HUES64 (cell line): ENCODE data around the gene CXXC5.

Source experiments
- H3K27ac ChIP-seq: 2 replicates; pipeline ENCODE4 v1.7.0; 2013; ENCODE audit warnings: low read depth, low read length, inconsistent platforms
- H3K27me3 ChIP-seq: 2 replicates; pipeline ENCODE4 v1.6.1; 2013; ENCODE audit warnings: mild to moderate bottlenecking, low read length; ENCODE audit not compliant: insufficient read depth
- H3K36me3 ChIP-seq: 2 replicates; pipeline ENCODE4 v1.6.1; 2013; ENCODE audit warnings: mild to moderate bottlenecking, low read length; ENCODE audit not compliant: insufficient read depth
- H3K4me1 ChIP-seq: 2 replicates; pipeline ENCODE4 v1.6.1; 2013; ENCODE audit warnings: mild to moderate bottlenecking, low read length, moderate library complexity; ENCODE audit not compliant: insufficient read depth
- H3K4me3 ChIP-seq: 2 replicates; pipeline ENCODE4 v1.5.1; 2013; ENCODE audit warnings: mild to moderate bottlenecking, low read length, moderate library complexity
- H3K9ac ChIP-seq: 2 replicates; pipeline ENCODE4 v1.6.1; 2013; ENCODE audit warnings: mild to moderate bottlenecking, low read depth, low read length
- H3K9me3 ChIP-seq: 2 replicates; pipeline ENCODE4 v1.6.1; 2013; ENCODE audit warnings: low read depth, low read length; ENCODE audit not compliant: insufficient read depth
- WGBS: fragments of 150-250, 120-280 bp; methylation state at CpG from one replicate; pipeline ENCODE4 v1.1.7; 2013; ENCODE audit warnings: missing lambda C conversion rate; 5-methylcytosine and 5-hydroxymethylcytosine counted together

The CXXC5 gene

GRCh38 chr5:139701056-139701741 is 53.0 kb downstream of the CXXC5 start:
- Histone ChIP-seq H3K9ac (no peak overlapping the region), H3K4me1 (peaks cover 36% of the 10 kb centered on the region), H3K36me3 (no peaks in the 10 kb centered on the region), H3K27ac (peak overlapping the region; percentile 29), H3K9me3 (no peaks in the 10 kb centered on the region), H3K27me3 (no peaks in the 10 kb centered on the region; the same call in 1 of the 2 replicates), H3K4me3 (peak overlapping the region; percentile 15; the same call in 1 of the 2 replicates)
- WGBS: 2% methylated on average over 21 of the region's 22 CpGs

- H3K9me3 ChIP-seq: no peaks in the 10 kb centered on the region
- H3K9ac ChIP-seq: no peak overlapping the region
- peaks cover 36% of the 10 kb centered on the region for H3K4me1 ChIP-seq
- H3K4me3 ChIP-seq: no peak overlapping the region
- 94% methylated on average over 3 of the region's 3 CpGs for WGBS
- H3K27me3 ChIP-seq: no peaks in the 10 kb centered on the region; the same call in 1 of the 2 replicates
- H3K27ac ChIP-seq: no peak overlapping the region
- no peaks in the 10 kb centered on the region for H3K36me3 ChIP-seq
Measured at GRCh38 chr5:139702548-139702947, 54.4 kb downstream of the CXXC5 start.

GRCh38 chr5:139704748-139705147 is 56.6 kb downstream of the CXXC5 start:
- peaks cover 35% of the 10 kb centered on the region for H3K4me1 ChIP-seq
- WGBS: 94% methylated on average over 4 of the region's 4 CpGs
- H3K27ac ChIP-seq: no peak overlapping the region

GRCh38 chr5:139705191-139705590 is 57.0 kb downstream of the CXXC5 start:
- Histone ChIP-seq H3K4me1 (peaks cover 35% of the 10 kb centered on the region), H3K4me3 (no peak overlapping the region), H3K36me3 (no peaks in the 10 kb centered on the region), H3K27me3 (no peaks in the 10 kb centered on the region), H3K27ac (no peak overlapping the region), H3K9me3 (no peaks in the 10 kb centered on the region), H3K9ac (no peak overlapping the region)
- WGBS: 93% methylated on average over 3 of the region's 3 CpGs

More at GRCh38 chr5:139704748-139705147, 56.6 kb downstream of the CXXC5 start:
- H3K9me3 ChIP-seq: no peaks in the 10 kb centered on the region
- no peaks in the 10 kb centered on the region for H3K36me3 ChIP-seq
- no peak overlapping the region for H3K9ac ChIP-seq
- H3K27me3 ChIP-seq: no peaks in the 10 kb centered on the region
- no peak overlapping the region for H3K4me3 ChIP-seq

- WGBS: 69% methylated on average over 9 of the region's 10 CpGs
- H3K9ac ChIP-seq: no peak overlapping the region
- H3K27me3 ChIP-seq: no peaks in the 10 kb centered on the region
- no peak overlapping the region for H3K27ac ChIP-seq
- H3K36me3 ChIP-seq: no peaks in the 10 kb centered on the region
- H3K9me3 ChIP-seq: no peaks in the 10 kb centered on the region
- no peak overlapping the region for H3K4me3 ChIP-seq
- H3K4me1 ChIP-seq: peaks cover 30% of the 10 kb centered on the region
Measured at GRCh38 chr5:139705655-139706587, 57.8 kb downstream of the CXXC5 start.

- no peak overlapping the region for H3K4me3 ChIP-seq
- H3K9me3 ChIP-seq: no peaks in the 10 kb centered on the region
- peaks cover 28% of the 10 kb centered on the region for H3K4me1 ChIP-seq
- WGBS: 41% methylated on average over 3 of the region's 5 CpGs
- H3K27me3 ChIP-seq: peaks cover 4% of the 10 kb centered on the region
- H3K27ac ChIP-seq: peak overlapping the region; percentile 44; the same call in 1 of the 2 replicates
- no peaks in the 10 kb centered on the region for H3K36me3 ChIP-seq
- H3K9ac ChIP-seq: no peak overlapping the region
Measured at GRCh38 chr5:139707445-139708003, 59.4 kb downstream of the CXXC5 start.

GRCh38 chr5:139708434-139708861 is 60.3 kb downstream of the CXXC5 start:
- peak overlapping the region; percentile 54 for H3K4me3 ChIP-seq
- H3K27ac ChIP-seq: peak overlapping the region; percentile 95; the same call in 1 of the 2 replicates
- H3K4me1 ChIP-seq: peaks cover 31% of the 10 kb centered on the region
- WGBS: 24% methylated on average over 4 of the region's 4 CpGs
- H3K9ac ChIP-seq: peak overlapping the region; percentile 63; the same call in 1 of the 2 replicates
- H3K9me3 ChIP-seq: no peaks in the 10 kb centered on the region
- no peaks in the 10 kb centered on the region for H3K36me3 ChIP-seq
- peaks cover 6% of the 10 kb centered on the region for H3K27me3 ChIP-seq

GRCh38 chr5:139708877-139709581 is 60.9 kb downstream of the CXXC5 start:
- H3K27me3 ChIP-seq: peaks cover 6% of the 10 kb centered on the region
- 2% methylated on average over 44 of the region's 44 CpGs for WGBS
- peaks cover 31% of the 10 kb centered on the region for H3K4me1 ChIP-seq
- H3K9ac ChIP-seq: peak overlapping the region; percentile 63
- peak overlapping the region; percentile 95 for H3K27ac ChIP-seq
- no peaks in the 10 kb centered on the region for H3K36me3 ChIP-seq
- no peaks in the 10 kb centered on the region for H3K9me3 ChIP-seq
- H3K4me3 ChIP-seq: peak overlapping the region; percentile 54

- peaks cover 31% of the 10 kb centered on the region for H3K4me1 ChIP-seq
Measured at GRCh38 chr5:139709582-139710318, 61.6 kb downstream of the CXXC5 start.

More at GRCh38 chr5:139709582-139710318, 61.6 kb downstream of the CXXC5 start:
- peak overlapping the region; percentile 95 for H3K27ac ChIP-seq
- peak overlapping the region; percentile 54 for H3K4me3 ChIP-seq
- H3K9ac ChIP-seq: peak overlapping the region; percentile 80
- 1% methylated on average over 56 of the region's 56 CpGs for WGBS
- H3K27me3 ChIP-seq: peaks cover 6% of the 10 kb centered on the region
- no peaks in the 10 kb centered on the region for H3K9me3 ChIP-seq
- no peaks in the 10 kb centered on the region for H3K36me3 ChIP-seq
